Stimulated activated CD4-positive, alpha-beta T cell treated with anti-CD3 and anti-CD28 coated beads, Interleukin-1b, Interleukin-23, amount 100 ng/mL, for 24 hours (primary cell): ENCODE data around the gene GOLGA8G.
"Not testable (repeated sequence)": the region's sequence is repeated elsewhere in the genome, so short reads cannot be mapped to it uniquely, and the experiment has no call there.

Experiments used
- DNase-seq, 4 experiments: peaks; one replicate each; pipeline ENCODE4 v3.0.0-alpha.2; 2020; ENCODE audit warnings: low read depth in 4 of 4, low spot score in 1 of 4

GOLGA8G gene, protein sequence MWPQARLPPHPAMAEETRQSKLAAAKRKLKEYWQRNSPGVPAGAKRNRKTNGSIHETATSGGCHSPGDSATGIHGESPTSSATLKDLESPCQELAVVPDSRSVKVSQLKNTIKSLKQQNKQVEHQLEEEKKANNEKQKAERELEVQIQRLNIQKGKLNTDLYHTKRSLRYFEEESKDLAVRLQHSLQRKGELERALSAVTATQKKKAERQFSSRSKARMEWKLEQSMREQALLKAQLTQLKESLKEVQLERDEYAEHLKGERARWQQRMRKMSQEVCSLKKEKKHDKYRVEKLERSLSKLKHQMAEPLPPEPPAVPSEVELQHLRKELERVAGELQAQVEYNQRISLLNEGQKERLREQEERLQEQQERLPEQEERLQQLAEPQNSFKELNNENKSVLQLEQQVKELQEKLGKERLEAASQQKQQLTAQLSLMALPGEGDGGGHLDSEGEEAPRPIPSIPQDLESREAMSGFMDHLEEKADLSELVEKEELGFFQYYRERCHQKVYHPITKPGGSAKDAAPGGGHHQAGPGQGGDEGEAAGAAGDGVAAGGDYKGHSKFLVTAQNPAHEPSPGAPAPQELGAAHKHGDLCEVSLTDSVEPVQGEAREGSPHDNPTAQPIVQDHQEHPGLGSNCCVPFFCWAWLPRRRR

DNA sequence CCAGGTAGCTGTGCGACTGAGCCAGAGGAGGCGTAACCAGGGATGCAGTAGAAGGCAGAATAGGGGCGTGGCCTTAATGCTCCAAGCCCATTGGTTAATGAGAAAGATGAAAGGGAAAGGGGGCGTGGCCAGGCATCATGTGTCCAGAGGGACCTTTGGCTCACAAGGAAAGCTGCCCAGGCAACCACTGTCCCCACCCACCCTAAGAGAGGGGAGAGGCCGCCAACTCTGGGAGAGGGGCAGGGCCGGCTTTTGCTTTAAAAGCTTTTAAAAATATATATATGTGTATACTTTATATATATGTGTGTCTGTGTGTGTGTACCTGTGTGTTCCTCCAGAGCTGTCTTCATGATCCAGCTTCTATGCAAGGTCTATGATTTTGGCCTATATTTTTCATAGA, at the start of gene GOLGA8G:
Gene GOLGA8G (minus strand): TSS at position 18 of the 400 bp plus-strand sequence. CDS start 62 bp downstream, outside the sequence.
- DNase-seq: not testable (repeated sequence)

DNA sequence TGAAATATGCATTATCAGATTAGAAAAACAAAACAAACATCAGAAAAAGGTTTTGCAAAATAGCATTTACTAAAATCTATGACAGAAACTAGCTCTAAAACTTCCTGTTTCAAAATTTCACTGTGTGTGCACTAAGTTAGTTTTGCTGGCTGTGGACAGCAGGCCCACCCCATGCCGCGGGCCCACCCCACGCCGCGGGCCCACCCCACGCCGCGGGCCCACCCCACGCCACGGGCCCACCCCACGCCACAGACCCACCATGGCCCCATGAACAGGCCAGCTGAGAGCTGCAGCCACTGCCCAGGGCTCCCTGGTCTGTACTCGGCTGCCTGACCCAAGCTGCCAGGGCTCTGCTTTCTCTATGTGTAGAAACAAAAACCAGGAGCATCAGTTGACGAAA, 40.6 kb upstream of the GOLGA8G start:
- not testable (repeated sequence) for DNase-seq

DNA sequence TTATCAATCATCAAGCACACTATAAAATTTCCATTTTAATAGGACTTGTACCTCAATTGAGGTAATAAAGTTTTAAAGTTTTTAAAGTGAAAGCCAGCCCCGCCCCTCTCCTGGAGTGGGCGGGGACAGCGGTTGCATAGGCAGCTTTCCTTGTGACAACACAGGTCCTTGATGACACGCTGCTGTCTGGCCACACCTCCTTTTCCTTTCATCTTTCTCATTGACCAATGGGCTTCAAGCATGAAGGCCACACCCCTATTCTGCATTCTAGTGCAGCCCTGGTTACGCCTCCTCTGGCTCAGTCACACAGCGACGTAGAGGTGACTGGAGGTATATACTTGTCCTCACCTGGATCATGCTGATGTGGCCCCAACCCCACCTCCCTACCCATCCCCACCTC, 20.5 kb upstream of the GOLGA8G start, which contains the start of gene GOLGA6L25:
Gene GOLGA6L25 (plus strand): TSS at position 301 of the 400 bp plus-strand sequence. CDS start 61 bp downstream, at position 362.
- DNase-seq: not testable (repeated sequence)

DNA sequence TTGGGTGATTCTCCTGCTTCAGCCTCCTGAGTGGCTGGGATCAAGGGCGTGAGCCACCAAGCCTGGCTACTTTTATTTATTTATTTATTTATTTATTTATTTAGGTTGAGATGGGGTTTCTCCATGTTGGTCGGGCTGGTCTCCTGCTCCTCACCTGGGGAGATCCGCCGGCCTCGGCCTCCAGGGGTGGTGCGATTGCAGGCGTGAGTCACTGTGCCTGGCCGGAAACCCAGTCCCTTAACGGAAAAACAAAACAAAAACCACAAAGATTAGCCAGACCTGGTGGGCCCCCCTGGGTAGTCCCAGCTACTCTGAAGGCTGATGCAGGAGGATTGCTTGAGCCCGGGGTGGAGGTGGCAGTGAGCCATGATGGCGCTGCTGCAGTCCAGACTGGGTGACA, 17.6 kb downstream of the GOLGA8G start:
- DNase-seq: not testable (repeated sequence)

DNA sequence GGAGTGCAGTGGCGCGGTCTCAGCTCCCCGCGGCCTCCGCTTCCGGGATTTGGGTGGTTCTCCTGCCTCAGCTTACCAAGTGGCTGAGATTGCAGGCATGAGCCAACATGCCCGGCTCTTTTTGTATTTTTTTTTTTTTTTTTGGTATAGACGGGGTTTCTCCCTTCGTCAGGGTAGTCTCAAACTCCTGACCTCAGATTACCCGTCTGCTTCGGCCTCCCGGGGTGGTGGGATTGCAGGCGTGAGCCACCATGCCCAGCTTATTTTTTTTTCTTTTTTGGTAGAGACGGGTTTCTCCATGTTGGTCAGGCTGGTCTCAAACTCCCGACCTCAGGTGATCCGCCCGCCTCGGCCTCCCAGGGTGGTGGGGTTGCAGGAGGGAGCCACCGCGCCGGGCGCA, 18.6 kb downstream of the GOLGA8G start:
- DNase-seq: not testable (repeated sequence)

DNA sequence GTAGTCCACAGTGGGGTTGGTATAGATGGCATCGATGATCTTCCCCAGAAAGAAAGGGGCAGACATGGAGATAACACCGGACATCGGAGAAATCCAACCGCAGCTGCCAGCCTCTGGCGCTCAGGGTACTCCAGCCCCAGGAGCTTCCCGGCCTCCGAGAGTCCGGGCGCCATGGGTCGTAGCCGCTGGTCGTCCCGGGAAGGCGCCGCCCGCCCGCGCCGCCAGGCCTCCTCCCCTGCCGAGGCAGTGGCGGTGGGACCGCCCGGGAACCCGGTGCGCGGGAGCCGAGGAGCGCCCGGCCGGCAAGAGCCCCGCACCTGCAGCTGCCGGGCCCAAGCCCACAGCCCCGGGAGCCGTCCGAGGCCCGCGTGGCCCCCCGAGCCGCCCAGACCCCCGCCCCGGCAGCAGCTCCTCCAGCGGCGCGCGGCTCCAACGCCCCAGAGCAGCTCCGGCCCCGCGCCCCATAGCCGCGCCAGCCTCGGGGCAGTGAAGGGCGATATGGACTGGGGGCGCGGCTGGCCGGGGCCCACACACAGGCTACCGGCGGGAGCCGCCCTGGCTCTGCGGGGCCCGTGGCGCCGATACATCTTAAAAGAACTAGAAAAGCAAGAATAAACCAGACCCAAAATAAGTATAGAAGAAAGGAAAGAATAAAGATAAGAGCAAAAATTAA, 24.4 kb downstream of the GOLGA8G start:
- not testable (repeated sequence) for DNase-seq

DNA sequence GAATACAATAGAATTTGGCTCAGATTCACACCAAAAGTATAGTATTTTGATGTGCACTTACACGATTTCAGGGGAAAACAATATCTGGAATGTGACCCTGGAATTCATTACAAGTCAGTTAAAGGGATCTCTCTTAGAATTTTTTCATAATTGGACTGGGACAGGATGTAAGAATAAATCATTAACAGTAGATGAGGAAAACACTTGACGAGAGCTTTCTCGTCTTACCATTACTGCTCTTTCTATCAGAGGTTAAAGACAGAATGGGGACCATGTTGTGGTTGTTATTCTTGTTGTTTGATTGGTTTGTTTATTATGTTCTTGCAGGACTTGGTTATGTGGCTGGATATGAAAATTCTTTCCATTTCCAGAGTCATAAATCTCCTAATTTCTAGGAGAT, 51.4 kb downstream of the GOLGA8G start:
- DNase-seq: not testable (repeated sequence)
